Measurements from ENCODE around the gene CANT1. TPM values are rescaled to one million over a fixed set of nuclear protein-coding genes. Genes with fewer than 3 reads are reported as not detected.

The CANT1 gene
- total RNA-seq, 2 experiments from 2014 or later: 28.3 to 30.0 TPM

- Mint-ChIP-seq H3K36me3 (ENCODE audit: low read depth) (peaks cover 15% of the 10 kb centered on the region), H3K27ac (peak overlapping the region; percentile 91), H3K4me3 (peak overlapping the region; percentile 94), H3K9me3 (no peaks in the 10 kb centered on the region), H3K27me3 (no peaks in the 10 kb centered on the region), H3K4me1 (ENCODE audit: low read depth) (peaks cover 48% of the 10 kb centered on the region)
- Histone ChIP-seq H3K9me3 (ENCODE audit: control insufficient read depth in 1 of 2, insufficient read depth in 1 of 2, low read length in 2 of 2) (no peaks in the 10 kb centered on the region), H3K4me3 (ENCODE audit: low read length) (peak overlapping the region; percentile 86), H3K36me3 (ENCODE audit: insufficient read depth, low read length) (peaks cover 9% of the 10 kb centered on the region), H3K27ac (ENCODE audit: low read depth in 1 of 2, low read length in 2 of 2) (peak overlapping the region; percentile 62 to 66), H3K4me1 (ENCODE audit: insufficient read depth, low read length) (peaks cover 52% of the 10 kb centered on the region), H3K27me3 (ENCODE audit: control insufficient read depth in 1 of 2, insufficient read depth in 2 of 2, low read length in 2 of 2) (peaks cover 0 to 2% of the 10 kb centered on the region in 2 experiments)
- ATAC-seq (ENCODE audit: poor library complexity) (no peak), DNase-seq (peak in 1 of 14 experiments; percentile 26)
- intact Hi-C loops (cut with DNase I, micrococcal nuclease): no loop called here
- ChIA-PET POLR2A (interaction anchor here (1.0 kb wide), 1 partner anchor 66 kb away, joined by 3 read pairs; the partner anchor contains the start of gene ENGASE), CTCF (no interaction called here)
- TF ChIP-seq CTCF (IDR thresholded peaks at IDR 0.05): no peak
These were observed 737 bp downstream of the CANT1 start for GRCh38 chr17:79008666-79009387.

- intact Hi-C loops (cut with DNase I, micrococcal nuclease): no loop called here
- ATAC-seq (ENCODE audit: poor library complexity) (no peak), DNase-seq (peak in 1 of 14 experiments; percentile 20)
- H3K4me3 Mint-ChIP-seq: peak overlapping the region; percentile 94
- POLR2A ChIA-PET: no interaction called here
- TF ChIP-seq CTCF (IDR thresholded peaks at IDR 0.05): no peak
- CTCF ChIA-PET: no interaction called here
- H3K36me3 ChIP-seq (ENCODE audit: insufficient read depth, low read length): peaks cover 13% of the 10 kb centered on the region
- H3K27ac ChIP-seq (ENCODE audit: low read depth in 1 of 2, low read length in 2 of 2): no peak overlapping the region
- H3K9me3 ChIP-seq (ENCODE audit: control insufficient read depth in 1 of 2, insufficient read depth in 1 of 2, low read length in 2 of 2): no peaks in the 10 kb centered on the region
- H3K27me3 ChIP-seq (ENCODE audit: control insufficient read depth in 1 of 2, insufficient read depth in 2 of 2, low read length in 2 of 2): no peaks in the 10 kb centered on the region
- no peaks in the 10 kb centered on the region for H3K9me3 Mint-ChIP-seq
- H3K4me1 Mint-ChIP-seq (ENCODE audit: low read depth): peaks cover 51% of the 10 kb centered on the region
- peaks cover 52% of the 10 kb centered on the region for H3K4me1 ChIP-seq (ENCODE audit: insufficient read depth, low read length)
- no peaks in the 10 kb centered on the region for H3K27me3 Mint-ChIP-seq
- H3K36me3 Mint-ChIP-seq (ENCODE audit: low read depth): peaks cover 20% of the 10 kb centered on the region
- H3K27ac Mint-ChIP-seq: peak overlapping the region; percentile 91
- H3K4me3 ChIP-seq (ENCODE audit: low read length): no peak overlapping the region
These were observed 1.8 kb downstream of the CANT1 start for GRCh38 chr17:79007504-79008381.

- no peak overlapping the region for H3K27ac ChIP-seq (ENCODE audit: low read depth in 1 of 2, low read length in 2 of 2)
- peak overlapping the region; percentile 91 for H3K27ac Mint-ChIP-seq
- POLR2A ChIA-PET: no interaction called here
These were observed 2.6 kb downstream of the CANT1 start for GRCh38 chr17:79006794-79007503.

More at GRCh38 chr17:79006794-79007503, 2.6 kb downstream of the CANT1 start:
- H3K9me3 Mint-ChIP-seq: no peaks in the 10 kb centered on the region
- no peaks in the 10 kb centered on the region for H3K27me3 Mint-ChIP-seq
- peak in 1 of 14 experiments; percentile 19 for DNase-seq
- peaks cover 57% of the 10 kb centered on the region for H3K4me1 Mint-ChIP-seq (ENCODE audit: low read depth)
- Histone ChIP-seq H3K36me3 (ENCODE audit: insufficient read depth, low read length) (peaks cover 19% of the 10 kb centered on the region), H3K9me3 (ENCODE audit: control insufficient read depth in 1 of 2, insufficient read depth in 1 of 2, low read length in 2 of 2) (no peaks in the 10 kb centered on the region), H3K4me1 (ENCODE audit: insufficient read depth, low read length) (peaks cover 54% of the 10 kb centered on the region), H3K4me3 (ENCODE audit: low read length) (no peak overlapping the region), H3K27me3 (ENCODE audit: control insufficient read depth in 1 of 2, insufficient read depth in 2 of 2, low read length in 2 of 2) (no peaks in the 10 kb centered on the region)
- peaks cover 26% of the 10 kb centered on the region for H3K36me3 Mint-ChIP-seq (ENCODE audit: low read depth)
- no peak for ATAC-seq (ENCODE audit: poor library complexity)
- TF ChIP-seq CTCF (IDR thresholded peaks at IDR 0.05): no peak
- peak overlapping the region; percentile 94 for H3K4me3 Mint-ChIP-seq
- CTCF ChIA-PET: interaction anchor here (1.2 kb wide), 1 partner anchor 35 kb away, joined by 3 read pairs; no protein-coding TSS in a partner anchor
- intact Hi-C loops (cut with DNase I, micrococcal nuclease): no loop called here
